ENCODE measurements around the gene MEGF8.

MEGF8 gene

GRCh38 chr19:42357290-42357689 lies 31.9 kb downstream of the MEGF8 start:
- no peak for DNase-seq

GRCh38 chr19:42360787-42361544 lies 35.5 kb downstream of the MEGF8 start:
- no peak for DNase-seq

- no peak for DNase-seq
Observed at GRCh38 chr19:42361545-42361910, 36.1 kb downstream of the MEGF8 start.

- no peak for DNase-seq
Observed at GRCh38 chr19:42362342-42362741, 36.9 kb downstream of the MEGF8 start.

- no peak for DNase-seq
Observed at GRCh38 chr19:42362891-42363440, 37.5 kb downstream of the MEGF8 start.

- no peak for DNase-seq
Observed at GRCh38 chr19:42363614-42364346, 38.3 kb downstream of the MEGF8 start.

- no peak for DNase-seq
Observed at GRCh38 chr19:42366673-42367072, 41.2 kb downstream of the MEGF8 start.

- DNase-seq = no peak
Observed at GRCh38 chr19:42367929-42368328, 42.5 kb downstream of the MEGF8 start.

- no peak for DNase-seq
Observed at GRCh38 chr19:42368360-42368759, 42.9 kb downstream of the MEGF8 start.

- no peak for DNase-seq
Observed at GRCh38 chr19:42368765-42369164, 43.3 kb downstream of the MEGF8 start.

GRCh38 chr19:42369433-42370067 lies 44.1 kb downstream of the MEGF8 start:
- no peak for DNase-seq

GRCh38 chr19:42370068-42370520 lies 44.7 kb downstream of the MEGF8 start:
- no peak for DNase-seq

GRCh38 chr19:42370626-42371175 lies 45.3 kb downstream of the MEGF8 start:
- DNase-seq = no peak

GRCh38 chr19:42374826-42375376 lies 49.5 kb downstream of the MEGF8 start:
- DNase-seq = no peak

- DNase-seq = no peak
Observed at GRCh38 chr19:42375415-42376176, 50.2 kb downstream of the MEGF8 start.

GRCh38 chr19:42376177-42376555 lies 50.7 kb downstream of the MEGF8 start:
- DNase-seq = no peak

- DNase-seq = no peak
Observed at GRCh38 chr19:42378225-42379215, 53.1 kb downstream of the MEGF8 start.

GRCh38 chr19:42380155-42380554 lies 54.7 kb downstream of the MEGF8 start:
- no peak for DNase-seq

GRCh38 chr19:42386974-42387707 lies 61.7 kb downstream of the MEGF8 start:
- peak; percentile 27 to 48 (median 42) for DNase-seq

GRCh38 chr19:42388851-42389489 lies 63.5 kb downstream of the MEGF8 start:
- DNase-seq = no peak

Data from activated CD4-positive, CD25-positive, alpha-beta regulatory T cell (primary cell).